Pons (tissue), 1 donor: Measurements from ENCODE around the gene L1CAM.

Experiments
- DNase-seq: peaks from one replicate; pipeline ENCODE4 v3.0.0-alpha.2; 2016; ENCODE audit warnings: low spot score

L1CAM gene

GRCh38 chrX:153885968-153886903 lies at the start of gene L1CAM:
Gene L1CAM, minus strand, starts transcription at chrX:153886173. Its CDS starts 10,337 bp downstream, at chrX:153875836.
- no peak for DNase-seq

- no peak for DNase-seq
Measured at GRCh38 chrX:153935326-153935851, 49.4 kb upstream of the L1CAM start.

DNA sequence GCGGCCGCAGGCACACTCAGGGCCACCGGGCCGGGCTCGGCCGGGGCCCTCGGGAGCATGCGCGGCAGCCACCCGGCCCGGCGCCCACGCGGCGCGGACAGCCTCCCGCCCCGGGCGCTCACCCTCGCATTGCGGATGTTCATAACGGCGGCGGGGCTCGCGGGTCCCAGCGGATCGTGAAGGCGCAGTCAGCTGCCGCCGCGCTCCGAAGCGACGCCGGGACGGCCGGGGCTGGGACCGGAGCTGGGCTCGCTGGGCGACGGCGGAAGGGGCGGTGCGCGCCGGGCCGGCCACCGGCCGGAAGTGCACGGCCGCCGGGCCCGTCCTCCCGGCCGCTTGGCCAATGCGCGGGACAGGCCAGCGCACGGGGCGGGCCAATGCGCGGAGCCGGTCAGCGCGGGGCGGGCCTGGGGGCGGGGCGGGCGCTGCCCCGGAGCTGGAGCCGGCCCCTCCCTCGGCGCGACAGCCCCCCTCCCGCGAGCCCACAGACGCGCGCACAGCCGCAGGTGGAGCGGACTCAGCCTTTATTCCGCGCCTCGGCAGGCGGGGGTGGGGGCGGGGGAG lies 48.9 kb upstream of the L1CAM start, which contains the start of gene NAA10:
NAA10 (minus strand) TSS at position 276 of the 564 bp plus-strand sequence; CDS start at position 143, 133 bp downstream.
- DNase-seq = peak; percentile 41

- no peak for DNase-seq
Measured at GRCh38 chrX:153934148-153934761, 48.3 kb upstream of the L1CAM start.

DNA sequence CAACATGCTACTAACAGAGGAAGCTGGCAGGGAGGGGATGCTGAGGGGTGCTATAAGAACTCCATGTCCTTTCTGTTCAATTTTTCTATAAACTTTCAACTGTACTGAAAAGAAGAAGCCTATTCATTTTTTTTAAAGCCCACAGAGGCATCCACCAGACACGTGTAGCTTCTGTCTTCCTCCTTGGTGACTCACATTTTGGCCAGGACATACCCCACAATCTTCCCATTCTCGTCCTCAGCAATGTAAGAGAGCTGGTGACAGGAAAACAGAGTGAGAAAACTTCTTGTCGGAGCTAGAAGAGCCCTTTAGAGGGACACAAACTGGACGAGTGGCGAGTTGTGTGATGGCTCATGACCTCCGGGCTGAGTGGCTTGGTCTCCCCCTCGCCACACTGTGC lies 47.8 kb upstream of the L1CAM start:
- DNase-seq = no peak

DNA sequence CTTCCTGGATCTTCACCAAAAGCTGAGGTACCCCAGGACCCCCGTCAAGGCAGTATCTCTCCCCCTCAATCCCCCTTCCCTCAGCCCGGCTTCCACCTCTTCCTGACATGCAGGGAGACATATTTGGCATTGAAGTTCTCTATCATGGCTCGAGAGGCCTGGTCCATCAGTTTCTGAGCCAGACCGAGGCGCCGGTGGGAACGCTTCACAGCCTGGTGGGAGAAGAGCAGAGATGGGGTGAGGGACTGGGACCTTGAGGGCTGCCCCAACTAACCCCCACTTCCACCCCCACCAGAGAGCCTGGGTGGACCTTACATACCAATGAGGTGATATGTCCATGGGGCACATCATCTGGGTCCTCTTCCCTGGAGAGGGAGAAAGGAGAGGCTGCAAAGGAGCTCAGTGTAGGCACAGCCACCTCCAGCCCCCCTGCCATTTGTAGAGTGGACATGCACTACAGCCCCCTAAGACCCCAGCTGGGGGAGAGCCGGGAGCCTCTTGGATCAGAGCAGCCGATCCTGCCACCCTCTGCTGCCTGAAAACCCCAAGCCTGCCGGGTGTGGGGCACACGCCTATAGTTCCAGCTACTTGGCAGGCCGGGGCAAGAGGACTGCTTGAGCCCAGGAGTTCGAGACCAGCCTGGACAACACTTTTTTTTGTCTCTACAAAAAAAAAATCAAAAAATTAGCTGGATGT lies 46.4 kb upstream of the L1CAM start:
- no peak for DNase-seq

GRCh38 chrX:153931748-153932147 lies 45.8 kb upstream of the L1CAM start:
- no peak for DNase-seq

- no peak for DNase-seq
Measured at GRCh38 chrX:153931151-153931550, 45.2 kb upstream of the L1CAM start.

DNA sequence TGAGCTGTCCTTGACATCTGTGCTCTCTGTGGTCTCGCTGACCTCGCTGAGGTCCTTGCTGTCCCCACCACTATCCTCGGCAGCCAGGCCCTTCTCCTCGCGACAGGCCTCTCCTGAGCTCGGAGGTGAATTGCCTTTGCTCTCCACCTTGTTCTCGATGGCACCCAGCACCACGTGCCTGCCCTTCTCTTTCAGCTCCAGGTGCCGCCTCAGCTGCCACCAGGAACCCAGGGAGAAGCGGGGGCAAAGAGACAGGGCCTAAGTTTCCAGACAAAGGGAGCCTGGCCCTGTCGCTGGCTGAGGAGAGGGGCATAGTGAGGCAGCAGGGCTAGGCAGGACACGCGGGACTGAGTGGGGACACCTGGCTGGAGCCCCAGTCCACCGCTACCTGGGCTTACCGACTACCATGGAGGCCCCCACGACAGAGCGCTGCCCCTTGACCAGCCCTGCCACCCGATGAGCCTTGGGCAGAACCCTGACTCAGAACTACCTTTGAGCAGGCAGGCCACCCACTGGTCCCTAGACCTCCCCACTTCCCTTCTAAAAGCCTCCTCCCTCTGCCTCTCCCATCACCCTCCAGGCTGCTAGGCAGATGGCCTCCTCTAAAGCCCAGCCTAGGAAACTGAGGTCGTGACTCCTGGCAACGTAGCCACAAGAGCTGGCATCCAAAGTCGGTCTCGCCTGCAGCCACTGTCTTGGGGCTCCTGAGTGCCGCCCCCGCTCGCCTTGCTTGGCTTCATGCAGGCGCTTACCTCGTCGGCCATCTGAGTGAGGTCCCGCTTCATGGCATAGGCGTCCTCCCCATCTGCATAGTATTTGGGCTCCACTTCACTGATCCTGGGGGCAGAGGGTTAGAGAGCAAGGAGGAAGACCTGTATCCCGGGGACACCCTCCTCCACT lies 44.3 kb upstream of the L1CAM start:
- DNase-seq = no peak

DNA sequence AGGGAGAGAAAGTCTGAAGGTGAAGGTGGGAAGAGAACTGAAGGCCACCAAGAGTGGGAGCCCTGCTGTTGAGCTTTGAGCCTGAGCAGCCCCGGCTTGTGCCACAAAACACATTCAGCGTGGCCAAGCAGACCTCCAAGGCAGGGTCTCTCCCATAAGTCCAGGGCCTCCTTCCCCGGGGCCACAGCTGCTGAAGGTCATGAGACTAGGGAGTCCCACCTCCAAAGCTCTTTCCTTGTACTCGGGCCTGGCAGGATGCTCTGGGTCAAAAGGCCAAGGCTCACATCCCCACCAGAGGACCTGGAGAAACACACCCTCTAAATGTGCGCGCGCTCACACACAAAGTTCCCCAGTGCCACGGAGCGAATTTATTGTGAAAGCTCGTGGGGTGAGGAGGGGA lies 43.6 kb upstream of the L1CAM start:
- no peak for DNase-seq

DNA sequence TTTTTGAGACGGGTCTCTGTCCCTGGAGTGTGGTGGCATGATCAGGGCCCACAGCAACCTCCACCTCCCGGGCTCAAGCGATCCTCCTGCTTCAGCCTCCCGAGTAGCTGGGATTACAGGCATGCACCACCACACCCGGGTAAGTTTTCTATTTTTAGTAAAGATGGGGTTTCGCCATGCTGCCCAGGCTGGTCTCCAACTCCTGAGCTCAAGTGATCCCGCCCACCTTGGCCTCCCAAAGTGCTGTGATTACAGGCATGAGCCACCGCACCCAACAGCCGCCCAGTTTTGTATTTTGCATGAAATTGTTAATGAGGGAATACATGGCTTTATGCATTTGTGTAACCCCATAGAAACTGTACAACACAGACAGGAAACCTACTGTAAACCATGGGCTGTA lies 42.9 kb upstream of the L1CAM start:
- DNase-seq = no peak

GRCh38 chrX:153927922-153928760 lies 42.2 kb upstream of the L1CAM start:
- peak; percentile 94 for DNase-seq

DNA sequence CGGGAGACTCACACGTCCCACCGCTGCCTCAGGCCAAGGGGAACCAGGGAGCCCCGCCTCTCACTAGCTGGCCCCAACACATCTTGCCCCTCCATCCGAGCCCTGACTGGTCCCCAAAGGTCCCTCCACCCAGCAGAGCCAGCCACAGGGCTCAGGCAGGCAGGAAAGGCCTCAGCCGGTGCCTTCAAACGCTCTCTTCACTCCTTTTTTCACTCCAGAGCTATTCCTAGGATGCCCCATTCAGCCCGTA lies 41.6 kb upstream of the L1CAM start:
- DNase-seq = no peak

GRCh38 chrX:153926858-153927671 lies 41.1 kb upstream of the L1CAM start:
- no peak for DNase-seq

DNA sequence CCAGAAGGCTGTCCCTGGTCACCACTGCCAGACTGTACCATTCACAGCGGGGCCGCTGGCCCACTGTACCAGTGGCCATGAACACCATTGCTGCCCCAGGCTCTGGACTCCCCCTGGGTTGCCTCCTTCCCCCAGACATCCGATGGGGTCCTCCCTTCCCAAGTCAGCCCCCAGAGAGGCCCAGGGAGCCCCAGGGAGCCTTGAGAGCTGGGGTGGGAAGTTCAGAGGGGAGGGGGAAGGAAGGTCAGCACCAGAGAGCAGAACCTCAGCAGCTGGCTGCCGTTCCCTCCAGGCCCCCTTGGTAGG lies 40.5 kb upstream of the L1CAM start:
- DNase-seq = no peak

DNA sequence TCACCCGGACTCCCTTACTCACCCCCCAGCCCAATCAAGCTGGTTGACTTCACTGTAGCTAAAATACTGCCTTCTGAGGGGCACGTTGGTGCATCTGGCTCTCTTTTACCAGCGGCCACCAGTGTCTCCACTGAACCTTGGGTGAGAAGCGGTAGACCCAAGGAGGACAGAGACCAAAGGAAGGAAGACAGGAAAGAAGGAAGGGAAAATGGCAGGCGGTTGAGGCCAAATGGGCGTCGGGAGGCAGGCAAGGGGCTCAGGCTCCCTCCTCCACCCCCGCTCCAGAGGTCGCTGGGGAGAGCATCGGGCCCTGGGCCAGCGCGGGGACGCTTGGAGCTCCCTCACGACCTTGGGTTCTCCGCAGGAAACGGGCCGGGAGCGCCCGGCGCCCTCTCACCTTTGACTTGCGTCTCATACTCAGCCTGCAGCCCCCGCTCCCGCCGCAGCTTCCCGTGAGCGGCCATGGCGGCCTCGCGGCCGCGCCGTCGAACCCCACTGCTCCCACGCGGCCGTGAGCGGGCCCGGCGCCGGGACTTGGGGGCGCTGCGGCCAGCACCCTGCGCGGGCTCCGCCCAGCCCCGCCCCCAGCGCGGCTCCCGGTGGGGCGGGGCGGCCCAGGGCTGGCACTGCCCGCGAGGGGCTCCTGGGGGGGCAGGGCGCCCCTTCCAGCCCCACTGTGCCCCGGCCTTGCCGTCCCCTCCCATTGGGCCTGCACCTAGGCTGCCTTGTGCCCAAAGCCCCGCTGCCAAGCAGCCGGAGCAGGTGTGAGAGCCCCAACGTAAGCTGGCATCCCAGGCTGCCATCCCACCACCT lies 40.0 kb upstream of the L1CAM start, which contains the start of gene ARHGAP4:
ARHGAP4 (minus strand) TSS at position 526 of the 813 bp plus-strand sequence; CDS start at position 464, 62 bp downstream.
- DNase-seq = no peak

DNA sequence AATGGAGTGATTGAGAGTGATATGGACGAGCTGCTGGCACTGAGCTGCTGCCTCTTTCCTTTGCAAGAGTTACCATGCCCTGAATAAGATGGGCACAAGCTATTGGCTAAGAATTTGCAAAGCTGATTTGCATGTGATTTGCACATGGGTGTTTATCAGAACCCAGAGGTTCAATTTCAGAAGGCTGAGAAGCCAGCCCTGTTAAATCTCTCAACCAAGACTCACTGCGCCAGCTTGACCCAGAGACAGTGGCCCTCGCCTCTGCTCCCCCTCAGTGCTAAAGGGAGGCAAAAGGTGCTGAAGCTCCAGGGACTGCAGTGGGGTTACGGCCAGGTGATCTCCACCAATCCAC lies 39.4 kb upstream of the L1CAM start:
- DNase-seq = no peak

GRCh38 chrX:153924149-153924861 lies 38.3 kb upstream of the L1CAM start:
- peak; percentile 39 for DNase-seq
